ENCODE results near the gene GTF2F1.
"Not testable (repeated sequence)": the region's sequence is repeated elsewhere in the genome, so short reads cannot be mapped to it uniquely, and the experiment has no call there.

The GTF2F1 gene

GRCh38 chr19:6383188-6383587 lies 9.8 kb downstream of the GTF2F1 start:
- DNase-seq, result no peak

- DNase-seq, result no peak
Observed at GRCh38 chr19:6381030-6381750, 11.8 kb downstream of the GTF2F1 start.

GRCh38 chr19:6379744-6380143 lies 13.2 kb downstream of the GTF2F1 start:
- DNase-seq, result no peak

GRCh38 chr19:6378486-6378885 lies 14.5 kb downstream of the GTF2F1 start:
- no peak for DNase-seq

- no peak for DNase-seq
Observed at GRCh38 chr19:6378041-6378440, 14.9 kb downstream of the GTF2F1 start.

GRCh38 chr19:6376512-6377190 lies 16.3 kb downstream of the GTF2F1 start:
- no peak for DNase-seq

- no peak for DNase-seq
Observed at GRCh38 chr19:6375411-6376010, 17.5 kb downstream of the GTF2F1 start, which contains the start of gene PSPN. Gene PSPN, minus strand, starts transcription at chr19:6375933. Its CDS starts 84 bp downstream, at chr19:6375849.

- DNase-seq, result no peak
Observed at GRCh38 chr19:6374711-6375410, 18.1 kb downstream of the GTF2F1 start.

- DNase-seq, result no peak
Observed at GRCh38 chr19:6374161-6374709, 18.7 kb downstream of the GTF2F1 start.

- no peak for DNase-seq
Observed at GRCh38 chr19:6373813-6374108, 19.2 kb downstream of the GTF2F1 start.

GRCh38 chr19:6373096-6373812 lies 19.7 kb downstream of the GTF2F1 start:
- DNase-seq, result peak; percentile 97

GRCh38 chr19:6372594-6373095 lies 20.3 kb downstream of the GTF2F1 start, which contains the start of gene ALKBH7:
Gene ALKBH7, plus strand, starts transcription at chr19:6372794. Its CDS starts 27 bp downstream, at chr19:6372821.
- peak; percentile 100 for DNase-seq

GRCh38 chr19:6364353-6364752 lies 28.6 kb downstream of the GTF2F1 start:
- DNase-seq, result no peak

- no peak for DNase-seq
Observed at GRCh38 chr19:6362351-6362801, 30.6 kb downstream of the GTF2F1 start.

GRCh38 chr19:6362027-6362350 lies 31.0 kb downstream of the GTF2F1 start:
- no peak for DNase-seq

GRCh38 chr19:6360857-6361216 lies 32.1 kb downstream of the GTF2F1 start:
- not testable (repeated sequence) for DNase-seq

GRCh38 chr19:6360445-6360844 lies 32.5 kb downstream of the GTF2F1 start:
- not testable (repeated sequence) for DNase-seq

GRCh38 chr19:6359568-6360341 lies 33.2 kb downstream of the GTF2F1 start:
- no peak for DNase-seq

- no peak for DNase-seq
Observed at GRCh38 chr19:6358003-6358402, 35.0 kb downstream of the GTF2F1 start.

- DNase-seq, result no peak
Observed at GRCh38 chr19:6357174-6357573, 35.8 kb downstream of the GTF2F1 start.

- DNase-seq, result not testable (repeated sequence)
Observed at GRCh38 chr19:6355321-6356040, 37.5 kb downstream of the GTF2F1 start.

Data from COR-L47 (cell line).